IPS-NIHi11 (cell line): ENCODE data around the gene NDUFA8.
"Not testable (repeated sequence)": the region's sequence is repeated elsewhere in the genome, so short reads cannot be mapped to it uniquely, and the experiment has no call there.

Experiments used
- DNase-seq: peaks from one replicate; pipeline ENCODE4 v3.0.0; 2012; ENCODE audit warnings: mixed read lengths, low spot score

The NDUFA8 gene

DNA sequence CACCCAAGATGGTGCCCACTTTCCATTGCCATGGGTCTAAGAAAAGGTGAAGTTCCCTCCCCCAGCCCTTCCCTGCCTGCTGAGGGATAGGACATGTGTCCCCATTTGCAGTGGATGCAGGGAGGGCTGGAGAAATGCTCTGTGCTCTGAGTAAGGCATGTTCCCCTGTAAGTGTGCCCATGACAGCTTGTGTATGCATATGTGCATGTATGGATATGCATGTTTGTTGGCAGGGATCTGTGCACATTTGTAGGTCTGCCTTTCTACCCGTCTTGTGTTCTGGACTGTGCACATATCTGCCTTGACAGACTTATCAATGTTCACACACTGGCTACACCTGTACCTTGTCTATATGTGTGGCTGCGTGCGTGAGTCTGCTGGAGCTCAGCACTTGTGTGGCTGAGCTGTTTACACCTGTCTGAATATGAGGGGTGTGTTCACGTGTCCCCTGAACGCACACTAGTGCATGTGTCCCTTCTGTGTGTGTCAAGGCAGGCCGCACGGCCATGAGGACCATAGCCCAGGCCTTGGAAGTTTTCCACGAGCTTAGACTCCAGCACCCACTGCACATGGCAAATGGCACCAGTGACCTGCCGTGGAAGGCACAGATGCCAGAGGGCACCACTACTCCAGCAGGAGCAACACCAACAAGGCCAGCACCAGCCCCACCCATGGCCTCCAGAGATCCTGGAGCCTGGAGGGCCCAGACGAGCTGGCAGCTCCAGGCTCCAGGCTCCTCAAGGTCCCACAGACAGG is 39.1 kb downstream of the NDUFA8 start:
- no peak for DNase-seq

GRCh38 chr9:122119721-122120120 is 39.9 kb downstream of the NDUFA8 start:
- DNase-seq: no peak

DNA sequence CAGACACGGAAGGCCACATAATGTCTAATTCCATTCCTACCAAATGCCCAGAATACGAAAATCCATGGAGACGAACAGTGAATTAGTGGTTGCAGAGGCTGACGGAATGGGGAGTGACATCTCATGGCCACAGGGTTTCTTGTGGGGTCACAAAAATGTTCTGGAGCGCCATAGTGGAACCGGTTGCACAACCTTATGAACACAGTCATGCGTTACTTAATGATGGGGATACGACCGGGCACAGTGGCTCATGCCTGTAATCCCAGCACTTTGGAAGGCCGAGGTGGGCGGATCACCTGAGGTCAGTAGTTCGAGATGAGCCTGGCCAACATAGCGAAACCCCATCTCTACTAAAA is 40.4 kb downstream of the NDUFA8 start:
- no peak for DNase-seq

GRCh38 chr9:122118343-122119165 is 41.0 kb downstream of the NDUFA8 start:
- DNase-seq: no peak

DNA sequence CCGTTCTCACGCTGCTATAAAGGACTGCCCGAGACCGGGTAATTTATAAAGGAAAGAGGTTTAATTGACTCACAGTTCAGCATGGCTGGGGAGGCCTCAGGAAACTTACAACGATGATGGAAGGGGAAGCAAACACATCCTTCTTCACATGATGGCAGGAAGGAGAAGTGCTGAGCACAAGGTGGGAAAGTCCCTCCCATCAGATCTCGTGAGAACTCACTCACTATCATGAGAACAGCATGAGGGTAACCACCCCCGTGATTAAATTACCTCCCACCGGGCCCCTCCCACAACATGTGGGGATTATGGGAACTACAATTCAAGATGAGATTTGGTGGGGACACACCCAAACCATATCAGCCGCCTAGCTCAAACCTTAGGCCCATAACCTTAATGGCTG is 42.3 kb downstream of the NDUFA8 start:
- not testable (repeated sequence) for DNase-seq

GRCh38 chr9:122116448-122117173 is 43.0 kb downstream of the NDUFA8 start:
- no peak for DNase-seq

DNA sequence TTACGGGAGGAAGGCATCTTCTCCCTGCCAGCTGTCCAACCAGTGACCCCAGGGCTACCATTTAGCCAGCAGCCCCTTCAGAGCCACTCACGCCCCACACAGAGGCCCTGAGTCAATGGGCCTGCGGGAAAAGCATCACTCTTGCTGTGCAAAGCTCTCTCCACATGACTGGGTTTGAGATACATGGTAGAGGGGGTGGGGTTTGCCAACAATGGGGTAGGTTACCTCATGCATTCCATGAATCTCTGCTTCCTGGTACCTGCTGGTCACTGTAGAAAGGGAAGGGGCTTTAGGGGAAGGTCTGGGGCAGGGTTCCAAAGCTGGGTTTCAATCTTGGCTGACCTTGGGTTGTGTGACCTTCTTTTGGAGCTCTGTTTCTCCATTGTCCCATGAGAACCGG is 43.5 kb downstream of the NDUFA8 start:
- DNase-seq: peak; percentile 77

GRCh38 chr9:122115176-122116035 is 44.2 kb downstream of the NDUFA8 start:
- DNase-seq: no peak

- DNase-seq: no peak
These were observed 46.0 kb downstream of the NDUFA8 start for GRCh38 chr9:122113574-122113973.

DNA sequence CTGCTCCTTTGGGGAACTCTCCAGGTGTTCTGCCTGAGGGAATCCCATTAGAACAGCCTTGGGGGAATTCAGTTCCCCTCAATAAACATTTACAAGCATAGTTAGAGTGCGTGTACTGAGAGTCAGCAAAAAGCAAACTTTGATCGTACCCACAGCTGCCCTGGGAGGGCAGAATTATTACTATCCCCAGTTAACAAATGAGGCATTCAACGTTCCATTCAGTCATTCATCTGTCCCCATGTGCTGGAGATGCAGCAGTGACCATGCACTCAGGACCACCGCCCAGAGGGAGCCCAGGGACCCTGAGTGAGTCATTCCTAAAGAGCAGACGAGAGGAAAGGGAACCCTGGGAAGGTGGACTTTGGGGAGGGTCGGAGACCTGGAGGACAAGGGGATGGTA is 47.3 kb downstream of the NDUFA8 start:
- no peak for DNase-seq

DNA sequence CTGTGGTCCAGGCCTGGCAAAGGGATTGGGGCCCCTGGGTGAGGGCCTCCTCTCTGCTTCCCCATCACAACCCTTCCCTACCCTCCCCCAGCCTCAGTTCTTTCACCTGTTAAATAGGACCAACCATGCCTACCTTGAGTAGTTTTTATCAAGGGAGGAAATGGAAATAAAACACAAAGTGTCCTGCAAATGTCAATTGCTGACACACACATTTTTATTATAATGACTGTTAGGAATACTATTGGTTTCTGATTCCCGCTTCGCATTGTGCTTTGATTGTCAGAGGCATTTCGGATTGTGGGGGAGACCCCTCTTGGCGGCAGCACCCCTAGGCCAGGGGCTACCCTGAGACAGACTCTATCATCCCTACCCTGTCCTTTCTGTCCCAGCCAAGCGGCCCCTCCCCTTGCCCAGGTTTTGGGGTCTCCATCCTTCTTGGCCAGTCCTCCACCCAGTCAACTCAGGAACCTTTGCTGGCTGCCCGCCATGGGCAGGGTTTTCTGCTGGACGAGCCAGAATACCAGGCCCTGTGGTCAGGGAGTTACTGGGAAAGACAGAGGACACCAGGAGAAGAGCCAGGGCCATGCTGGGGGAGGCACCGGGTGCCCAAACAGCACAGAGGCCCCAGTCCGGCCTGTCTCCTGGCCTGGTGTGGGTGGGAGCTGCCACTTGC is 48.0 kb downstream of the NDUFA8 start:
- DNase-seq: no peak

GRCh38 chr9:122110100-122110833 is 49.3 kb downstream of the NDUFA8 start:
- DNase-seq: no peak

- DNase-seq: no peak
These were observed 50.4 kb downstream of the NDUFA8 start for GRCh38 chr9:122109035-122109813.

DNA sequence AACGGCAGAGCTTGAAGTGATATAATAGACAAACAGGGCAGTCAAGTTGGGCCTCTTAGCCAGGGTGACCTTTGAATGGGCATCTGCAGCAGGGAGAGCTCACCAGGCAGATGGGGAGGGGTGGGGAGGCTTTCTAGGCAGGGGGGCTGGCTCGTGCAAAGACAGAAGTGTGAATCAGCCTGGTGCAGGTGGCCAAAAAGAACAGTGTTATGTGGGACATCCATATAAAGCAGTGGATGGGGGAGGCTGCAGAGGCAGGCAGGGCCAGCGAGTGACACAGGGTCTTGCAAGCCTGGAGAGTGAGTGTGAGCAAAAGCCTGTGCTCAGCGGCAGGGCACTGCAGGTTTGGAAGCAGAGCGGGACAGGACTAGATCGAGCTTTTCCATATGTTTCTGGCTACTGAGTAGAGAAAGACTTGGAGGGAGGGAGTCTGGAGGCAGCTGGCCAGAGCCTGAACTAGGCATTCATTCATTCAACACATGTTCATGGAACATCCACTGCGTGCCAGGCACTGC is 52.2 kb downstream of the NDUFA8 start:
- DNase-seq: no peak

- no peak for DNase-seq
These were observed 53.0 kb downstream of the NDUFA8 start for GRCh38 chr9:122106576-122106975.

- DNase-seq: no peak
These were observed 55.6 kb downstream of the NDUFA8 start for GRCh38 chr9:122103985-122104384.

GRCh38 chr9:122102156-122102555 is 57.4 kb downstream of the NDUFA8 start:
- DNase-seq: no peak

GRCh38 chr9:122100756-122101155 is 58.8 kb downstream of the NDUFA8 start:
- DNase-seq: no peak

- DNase-seq: peak; percentile 76
These were observed 60.2 kb downstream of the NDUFA8 start for GRCh38 chr9:122099271-122099869.
